SW480 (cell line): ENCODE data around the gene IFIT5.
"Not testable (repeated sequence)": the region's sequence is repeated elsewhere in the genome, so short reads cannot be mapped to it uniquely, and the experiment has no call there.

ENCODE experiments used
- DNase-seq: peaks from one replicate; pipeline ENCODE4 v3.0.0-alpha.2; 2016; ENCODE audit warnings: low spot score

The IFIT5 gene

DNA sequence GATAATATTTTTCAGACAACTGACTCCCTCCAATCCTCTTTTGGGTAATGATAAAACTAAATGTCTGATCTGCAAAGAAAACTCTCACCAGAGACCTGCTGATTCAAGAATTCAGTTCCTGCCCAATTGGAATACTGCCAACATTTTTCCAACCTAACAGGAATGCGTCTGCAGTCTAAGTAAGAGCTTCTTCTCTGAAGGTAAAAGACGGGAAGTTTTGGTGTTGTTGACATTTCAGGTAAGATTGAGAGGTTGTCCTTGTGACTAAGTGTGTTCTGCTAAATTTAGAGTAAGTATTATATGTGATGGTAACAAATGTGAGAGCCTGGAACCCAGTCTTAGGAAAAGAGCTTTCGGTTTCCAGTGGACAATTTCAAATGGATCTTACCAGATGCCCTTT is 17.6 kb downstream of the IFIT5 start:
- DNase-seq, result no peak

DNA sequence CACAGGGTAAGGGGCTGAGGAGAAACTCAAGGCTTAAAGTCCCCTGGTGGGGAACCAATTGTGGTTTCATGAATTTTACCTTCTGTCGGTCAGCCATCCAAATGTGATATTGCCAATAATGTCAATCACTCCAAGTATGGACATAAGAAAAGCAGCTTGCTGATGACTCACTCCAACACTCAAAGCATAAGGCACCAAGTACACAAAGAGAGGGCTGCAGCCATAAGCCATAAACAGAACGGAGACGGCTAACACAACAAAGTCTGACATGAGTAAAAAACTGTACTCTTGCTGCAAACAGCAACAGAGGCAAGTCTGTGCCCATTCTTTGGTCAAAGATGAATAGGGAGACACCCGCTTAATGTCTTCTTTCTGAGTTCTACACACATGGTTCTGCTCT is 24.2 kb downstream of the IFIT5 start:
- DNase-seq, result no peak

GRCh38 chr10:89440226-89441009 is 26.1 kb downstream of the IFIT5 start:
- no peak for DNase-seq

DNA sequence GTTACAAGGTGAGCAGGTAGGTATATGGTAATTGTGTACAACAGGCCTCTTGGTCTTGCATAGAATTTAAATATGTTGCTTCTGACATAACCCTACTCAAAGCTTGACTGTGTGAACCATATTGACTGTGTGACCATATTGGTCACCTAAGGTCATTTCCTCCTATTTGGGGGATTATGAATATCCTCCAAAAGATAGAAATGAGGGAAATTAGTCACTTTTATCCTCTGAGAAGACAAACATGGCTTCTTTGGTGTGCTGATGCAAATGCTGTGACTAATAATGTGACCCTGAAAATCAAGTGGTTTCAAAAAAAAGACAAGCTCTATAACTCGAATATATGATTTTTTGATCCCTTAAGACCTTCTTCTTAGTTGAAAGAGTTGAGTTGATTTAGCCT is 27.9 kb downstream of the IFIT5 start:
- no peak for DNase-seq

DNA sequence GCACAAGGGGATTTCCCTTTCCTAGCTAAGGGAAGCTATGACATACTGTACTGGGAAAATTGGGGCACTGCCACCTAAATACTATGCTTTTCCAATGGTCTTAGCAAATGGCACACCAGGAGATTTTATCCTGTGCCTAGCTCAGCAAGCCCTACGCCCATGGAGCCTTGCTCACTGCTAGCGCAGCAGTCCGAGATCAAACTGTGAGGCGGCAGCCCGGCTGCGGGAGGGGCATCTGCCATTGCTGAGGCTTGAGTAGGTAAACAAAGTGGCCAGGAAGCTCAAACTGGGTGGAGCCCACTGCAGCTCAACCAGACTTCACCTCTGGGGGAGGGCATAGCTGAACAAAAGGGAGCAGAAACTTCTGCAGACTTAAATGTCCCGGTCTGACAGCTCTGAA is 30.5 kb downstream of the IFIT5 start:
- not testable (repeated sequence) for DNase-seq

DNA sequence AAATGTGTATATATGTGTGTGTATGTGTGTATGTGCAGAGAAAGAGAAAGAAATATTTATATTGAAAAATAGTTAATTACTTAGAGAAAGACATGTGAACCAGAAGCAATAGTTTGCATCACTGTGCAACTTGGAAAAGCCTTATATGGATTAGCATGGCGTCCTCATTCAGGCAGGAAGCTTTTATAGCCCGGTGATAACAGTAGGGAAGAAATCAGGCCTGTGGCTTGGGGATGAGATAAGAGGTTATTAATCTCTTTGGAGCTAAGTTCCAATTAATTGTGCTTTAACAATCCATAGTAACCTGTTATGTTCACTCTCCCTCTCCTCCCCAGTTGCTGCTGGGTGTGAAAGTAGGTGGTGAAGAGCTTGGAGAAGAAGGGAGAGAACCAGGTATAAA is 36.5 kb downstream of the IFIT5 start:
- DNase-seq, result no peak

DNA sequence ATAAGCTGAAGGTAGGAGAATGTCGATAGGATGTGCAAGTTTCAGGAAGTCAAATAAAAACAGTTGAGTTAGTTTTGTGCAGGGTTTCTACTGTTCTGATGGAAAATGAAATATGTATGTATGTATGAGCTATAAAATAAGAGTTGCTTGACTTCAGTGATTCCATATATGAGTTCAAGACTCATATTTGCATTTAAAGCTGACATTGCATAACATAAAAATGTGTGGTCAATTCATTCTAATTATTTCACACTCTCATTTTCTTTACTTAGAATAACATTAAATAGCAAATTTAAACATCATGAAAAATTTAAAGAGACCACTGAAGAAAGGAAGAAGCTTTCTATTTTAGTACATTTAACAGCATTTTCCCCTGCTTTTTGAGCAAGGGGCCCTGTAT is 37.8 kb downstream of the IFIT5 start:
- DNase-seq, result no peak

- no peak for DNase-seq
Measured at GRCh38 chr10:89454561-89455347, 40.4 kb downstream of the IFIT5 start.

DNA sequence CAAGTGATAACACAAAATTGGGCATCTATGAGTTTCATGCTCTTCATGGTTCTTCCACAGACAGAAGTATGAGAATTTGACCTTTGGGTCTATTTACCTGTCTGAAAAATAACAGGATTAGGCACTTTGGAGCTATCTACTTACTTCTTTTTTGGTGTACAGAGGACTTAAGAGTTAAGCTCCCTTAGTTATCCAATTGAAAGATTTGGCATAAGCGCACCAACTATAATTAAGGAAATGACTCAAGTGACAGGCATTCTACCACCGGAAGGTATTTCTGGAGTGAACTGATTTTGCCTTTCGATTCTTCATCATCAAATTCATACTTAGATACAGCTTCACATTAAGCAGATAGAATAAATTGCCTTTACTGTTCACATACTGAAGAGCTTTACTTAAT is 43.9 kb downstream of the IFIT5 start:
- DNase-seq, result peak; percentile 3

DNA sequence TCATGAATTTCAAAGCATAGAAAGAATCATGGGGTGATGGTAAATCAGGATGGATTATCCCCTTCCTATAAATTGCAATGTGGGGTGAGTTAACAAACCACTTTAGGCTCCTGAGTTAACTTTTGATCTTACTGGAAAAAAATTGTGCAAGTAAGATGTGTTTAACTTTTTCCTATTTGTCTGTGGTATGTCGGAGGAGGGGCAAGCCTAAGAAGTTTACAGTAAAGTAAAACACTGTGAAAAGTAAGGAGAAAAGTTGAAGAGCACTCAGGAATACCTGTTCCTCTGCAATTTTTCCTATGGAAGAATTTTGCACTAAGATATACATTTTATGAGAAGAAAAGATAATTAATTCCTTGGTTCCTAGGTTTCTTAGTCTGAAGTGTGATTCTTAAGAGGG is 44.4 kb downstream of the IFIT5 start:
- no peak for DNase-seq

DNA sequence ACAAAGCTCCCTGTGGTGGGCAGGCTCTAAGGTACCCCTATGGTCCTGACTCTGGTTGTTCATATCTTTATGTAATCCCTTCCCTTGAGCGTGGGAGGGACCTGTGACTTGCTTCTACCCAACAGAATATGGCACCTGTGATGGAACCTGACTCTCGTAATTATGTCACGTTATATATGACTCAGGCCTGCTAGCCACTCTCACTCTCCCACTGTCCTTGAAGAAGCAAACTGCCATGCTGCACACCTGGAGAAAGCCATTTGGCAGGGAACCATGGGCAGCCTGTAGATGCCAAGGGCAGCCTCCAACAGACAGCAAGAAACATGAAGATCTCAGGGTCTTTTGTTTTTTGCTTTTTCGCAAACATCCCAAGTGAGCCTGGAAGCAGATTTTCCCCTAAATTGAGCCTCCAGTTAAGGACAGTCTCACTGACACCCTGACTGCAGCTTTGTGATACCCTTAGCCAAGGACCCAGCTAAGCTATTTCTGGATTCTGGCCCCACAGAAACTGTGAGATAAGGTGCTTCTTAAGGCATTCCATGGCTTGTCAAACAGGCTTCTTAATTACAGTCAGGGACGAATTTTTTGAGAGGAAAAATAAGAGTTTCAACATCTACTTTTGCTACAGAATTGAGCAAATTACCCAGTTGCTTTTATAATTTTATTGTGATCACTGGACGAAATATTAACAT is 49.6 kb downstream of the IFIT5 start:
- DNase-seq, result no peak

GRCh38 chr10:89465196-89465595 is 50.8 kb downstream of the IFIT5 start:
- DNase-seq, result no peak

- DNase-seq, result peak; percentile 58
Measured at GRCh38 chr10:89466599-89467035, 52.2 kb downstream of the IFIT5 start.

DNA sequence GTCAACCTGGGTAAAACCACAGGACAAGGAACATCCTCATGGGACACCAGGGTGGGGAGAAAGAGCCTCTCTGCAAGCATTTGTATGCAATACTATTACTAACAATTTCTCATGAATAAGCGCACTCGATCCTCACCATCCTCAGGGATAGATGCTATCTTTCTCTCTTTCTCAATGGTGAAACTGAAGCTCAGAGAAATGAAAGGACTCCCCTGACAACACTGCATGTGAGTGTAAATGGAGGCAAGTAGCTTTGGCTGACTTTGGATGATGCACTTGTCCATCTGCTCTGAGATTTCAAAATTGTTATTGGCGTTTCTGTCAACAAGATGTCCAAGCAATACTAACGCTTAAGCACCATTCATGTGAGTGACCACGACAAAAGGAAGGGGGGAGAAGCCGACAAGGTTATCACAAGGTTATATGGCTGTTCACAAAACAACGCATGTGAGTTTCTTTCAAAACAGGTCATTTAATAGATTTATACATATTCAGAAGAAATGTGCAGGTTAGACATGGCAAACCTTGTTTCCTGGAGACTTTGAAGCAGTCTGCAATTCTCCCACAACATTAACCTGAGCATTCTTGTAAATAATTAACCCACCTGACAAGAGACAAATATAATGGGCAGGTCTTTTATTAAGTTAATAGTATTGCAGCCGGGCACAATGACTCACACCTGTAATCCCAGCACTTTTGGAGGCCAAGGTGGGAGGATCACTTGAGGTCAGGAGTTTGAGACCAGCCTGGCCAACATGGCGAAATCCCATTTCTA is 54.0 kb downstream of the IFIT5 start:
- peak; percentile 19 for DNase-seq

GRCh38 chr10:89469517-89469916 is 55.1 kb downstream of the IFIT5 start:
- DNase-seq, result no peak
